Colonic mucosa (tissue), 4 donors: ENCODE measurements around the gene MARK3. TPM values are rescaled to one million over a fixed set of nuclear protein-coding genes. Genes with fewer than 3 reads are reported as not detected.

Experiments
- DNase-seq: peaks from one replicate; pipeline ENCODE4 v3.0.0-alpha.2; 2020
- H3K27ac ChIP-seq: fragments of 200-600 bp; one replicate; pipeline ENCODE4 v1.8.0; 2021
- H3K27me3 ChIP-seq: fragments of 200-600 bp; one replicate; pipeline ENCODE4 v1.8.0; 2021
- H3K36me3 ChIP-seq: fragments of 200-600 bp; one replicate; pipeline ENCODE4 v1.8.0; 2021
- H3K4me1 ChIP-seq: fragments of 200-600 bp; one replicate; pipeline ENCODE4 v1.8.0; 2021; ENCODE audit warnings: mild to moderate bottlenecking
- H3K4me3 ChIP-seq: fragments of 200-600 bp; one replicate; pipeline ENCODE4 v1.8.0; 2021
- H3K9ac ChIP-seq, 2 donors: one replicate each; pipeline ENCODE4 v1.7.0; 2013; ENCODE audit warnings: control low read depth in 2 of 2, low read depth in 2 of 2, low read length in 2 of 2
- H3K9me3 ChIP-seq: fragments of 200-600 bp; one replicate; pipeline ENCODE4 v1.8.0; 2021
- intact Hi-C: fragments of 100-400 bp; cut with DNase I; formaldehyde crosslinking; loops from one replicate; pipeline ENCODE4 v1.14.1; 2022
- total RNA-seq, 2 donors: library from RNA; stranded (reverse); fragmentation: NEBNext Ultra II Directional in 1 of 2; extraction: Animal tissue kit (Norgen Biotek cat#: 25700) in 1 of 2; gene quantifications; one replicate each; pipeline ENCODE4 v1.2.1, GENCODE V29; 2021
- TF ChIP-seq, protein P1 (sequence below): fragments of 200-600 bp; IDR thresholded peaks from one replicate; pipeline ENCODE4 v1.8.0; 2022; ENCODE audit warnings: antibody characterized with exemption, mild to moderate bottlenecking
- donor health status: healthy.
- donor health status: DM: no; HTN: no; CAD: no.
- donor health status: DM: no; HTN: no; CAD: no.

Gene MARK3
- total RNA-seq, 2 donors from 2014 or later, result 52.5 to 63.6 TPM

- intact Hi-C loops, result no loop called here
- TF ChIP-seq, protein P1, sequence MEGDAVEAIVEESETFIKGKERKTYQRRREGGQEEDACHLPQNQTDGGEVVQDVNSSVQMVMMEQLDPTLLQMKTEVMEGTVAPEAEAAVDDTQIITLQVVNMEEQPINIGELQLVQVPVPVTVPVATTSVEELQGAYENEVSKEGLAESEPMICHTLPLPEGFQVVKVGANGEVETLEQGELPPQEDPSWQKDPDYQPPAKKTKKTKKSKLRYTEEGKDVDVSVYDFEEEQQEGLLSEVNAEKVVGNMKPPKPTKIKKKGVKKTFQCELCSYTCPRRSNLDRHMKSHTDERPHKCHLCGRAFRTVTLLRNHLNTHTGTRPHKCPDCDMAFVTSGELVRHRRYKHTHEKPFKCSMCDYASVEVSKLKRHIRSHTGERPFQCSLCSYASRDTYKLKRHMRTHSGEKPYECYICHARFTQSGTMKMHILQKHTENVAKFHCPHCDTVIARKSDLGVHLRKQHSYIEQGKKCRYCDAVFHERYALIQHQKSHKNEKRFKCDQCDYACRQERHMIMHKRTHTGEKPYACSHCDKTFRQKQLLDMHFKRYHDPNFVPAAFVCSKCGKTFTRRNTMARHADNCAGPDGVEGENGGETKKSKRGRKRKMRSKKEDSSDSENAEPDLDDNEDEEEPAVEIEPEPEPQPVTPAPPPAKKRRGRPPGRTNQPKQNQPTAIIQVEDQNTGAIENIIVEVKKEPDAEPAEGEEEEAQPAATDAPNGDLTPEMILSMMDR, result no peak
- no peaks in the 10 kb centered on the region for H3K36me3 ChIP-seq
- no peak overlapping the region for H3K4me3 ChIP-seq
- H3K4me1 ChIP-seq, result no peaks in the 10 kb centered on the region
- no peaks in the 10 kb centered on the region for H3K27me3 ChIP-seq
- no peak overlapping the region for H3K9ac ChIP-seq
- H3K27ac ChIP-seq, result no peak overlapping the region
- no peak for DNase-seq
- no peaks in the 10 kb centered on the region for H3K9me3 ChIP-seq
These were observed 104.4 kb downstream of the MARK3 start for GRCh38 chr14:103489621-103490020.

DNA sequence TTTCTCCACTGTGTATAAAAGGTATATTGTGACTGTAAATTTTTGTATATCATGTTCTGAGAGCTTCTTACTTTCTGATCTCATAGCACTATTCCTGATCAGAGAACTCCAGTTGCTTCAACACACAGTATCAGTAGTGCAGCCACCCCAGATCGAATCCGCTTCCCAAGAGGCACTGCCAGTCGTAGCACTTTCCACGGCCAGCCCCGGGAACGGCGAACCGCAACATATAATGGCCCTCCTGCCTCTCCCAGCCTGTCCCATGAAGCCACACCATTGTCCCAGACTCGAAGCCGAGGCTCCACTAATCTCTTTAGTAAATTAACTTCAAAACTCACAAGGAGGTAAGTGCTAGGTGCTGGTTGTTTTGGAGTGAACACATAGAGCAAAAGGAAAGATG, 106.5 kb downstream of the MARK3 start:
- H3K9me3 ChIP-seq, result no peaks in the 10 kb centered on the region
- no peaks in the 10 kb centered on the region for H3K4me1 ChIP-seq
- H3K4me3 ChIP-seq, result no peak overlapping the region
- no peak for DNase-seq
- no peaks in the 10 kb centered on the region for H3K36me3 ChIP-seq
- H3K27me3 ChIP-seq, result no peaks in the 10 kb centered on the region
- intact Hi-C loops, result no loop called here
- TF ChIP-seq, protein P1, result no peak
- no peak overlapping the region for H3K9ac ChIP-seq
- H3K27ac ChIP-seq, result no peak overlapping the region

DNA sequence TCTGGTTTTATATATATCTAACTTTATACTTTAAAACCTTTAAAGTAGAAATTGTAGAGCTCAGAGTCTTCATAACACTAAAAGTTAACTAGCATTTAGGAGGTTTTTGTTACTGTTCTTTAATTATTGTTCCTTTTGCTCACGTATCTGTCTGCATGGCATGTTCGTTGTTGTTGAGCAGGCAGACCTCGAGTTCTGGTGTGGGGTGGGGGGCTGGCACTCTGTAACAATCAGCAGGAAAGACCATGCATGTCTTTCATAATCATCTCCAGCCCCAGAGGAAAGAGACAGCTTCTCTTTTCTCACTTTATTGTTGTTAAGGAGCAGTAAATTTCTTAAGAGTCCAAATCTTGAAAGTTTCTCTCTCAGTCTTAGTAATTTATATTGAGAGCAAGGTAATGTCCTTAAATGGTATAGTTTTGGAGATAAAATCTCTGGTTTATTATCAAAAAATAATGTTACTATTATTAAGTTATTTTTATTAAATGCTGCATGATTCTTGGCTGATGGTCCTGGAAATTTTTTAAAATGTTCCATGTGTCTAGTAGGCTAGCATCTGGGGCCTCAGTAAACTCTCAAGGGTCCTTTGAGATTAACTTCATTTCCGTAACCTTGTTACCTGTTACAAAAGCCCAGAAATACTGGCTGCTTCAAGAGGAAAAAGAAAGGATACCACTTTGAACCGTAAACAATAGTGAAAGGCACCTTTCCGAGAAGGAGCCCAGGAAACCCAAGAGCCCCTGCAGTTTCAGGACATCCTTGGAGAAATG, 107.1 kb downstream of the MARK3 start:
- H3K4me1 ChIP-seq, result no peaks in the 10 kb centered on the region
- H3K9ac ChIP-seq, result no peak overlapping the region
- H3K27ac ChIP-seq, result no peak overlapping the region
- no peak for DNase-seq
- H3K9me3 ChIP-seq, result no peaks in the 10 kb centered on the region
- no peaks in the 10 kb centered on the region for H3K36me3 ChIP-seq
- TF ChIP-seq, protein P1, result no peak
- intact Hi-C loops, result no loop called here
- H3K4me3 ChIP-seq, result no peak overlapping the region
- no peaks in the 10 kb centered on the region for H3K27me3 ChIP-seq

DNA sequence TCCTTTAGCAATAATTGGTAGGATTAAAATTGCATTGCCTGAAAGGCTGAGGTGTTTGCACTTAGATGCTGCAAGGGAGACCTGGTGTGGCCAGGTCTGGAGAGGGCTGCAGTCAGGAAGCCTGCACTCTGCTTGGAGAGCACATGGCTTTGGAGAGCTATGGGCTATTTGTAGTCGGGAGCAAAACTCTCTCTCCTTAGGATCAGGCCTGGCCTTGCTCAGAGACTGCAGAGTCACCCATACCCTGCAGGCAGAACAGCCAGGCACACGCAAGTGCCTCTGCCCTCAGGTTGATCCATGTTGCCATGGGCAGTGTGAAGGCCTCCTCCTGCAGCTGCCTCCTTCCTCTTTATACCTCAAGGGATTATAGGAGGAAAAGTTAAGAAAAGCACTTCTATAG, 110.6 kb downstream of the MARK3 start:
- H3K9ac ChIP-seq, result no peak overlapping the region
- TF ChIP-seq, protein P1, result no peak

DNA sequence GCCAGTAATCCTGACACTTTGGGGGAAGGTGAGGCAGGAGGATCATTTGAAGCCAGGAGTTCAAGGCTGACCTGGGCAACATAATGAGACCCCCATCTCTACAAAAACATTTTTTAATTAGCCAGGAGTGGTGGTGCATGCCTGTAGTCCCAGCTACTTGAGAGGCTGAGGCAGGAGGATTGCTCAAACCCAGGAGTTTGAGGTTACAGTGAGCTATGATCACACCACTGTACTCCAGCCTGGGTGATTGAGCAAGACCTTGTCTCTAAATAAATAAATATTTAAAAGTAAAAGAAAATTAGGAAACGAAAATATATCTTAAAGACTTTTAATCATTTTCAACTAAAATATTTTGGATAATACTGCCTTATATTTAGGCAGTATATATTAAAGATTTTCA, 111.6 kb downstream of the MARK3 start:
- intact Hi-C loops, result no loop called here
- H3K9me3 ChIP-seq, result no peaks in the 10 kb centered on the region
- H3K27me3 ChIP-seq, result no peaks in the 10 kb centered on the region
- no peaks in the 10 kb centered on the region for H3K4me1 ChIP-seq
- no peak overlapping the region for H3K4me3 ChIP-seq
- TF ChIP-seq, protein P1, result no peak
- H3K27ac ChIP-seq, result no peak overlapping the region
- no peaks in the 10 kb centered on the region for H3K36me3 ChIP-seq
- DNase-seq, result no peak
- H3K9ac ChIP-seq, result no peak overlapping the region

More for the DNA sequence above, 110.6 kb downstream of the MARK3 start:
- H3K4me1 ChIP-seq, result no peaks in the 10 kb centered on the region
- no peaks in the 10 kb centered on the region for H3K9me3 ChIP-seq
- H3K4me3 ChIP-seq, result no peak overlapping the region
- intact Hi-C loops, result no loop called here
- no peaks in the 10 kb centered on the region for H3K27me3 ChIP-seq
- H3K27ac ChIP-seq, result no peak overlapping the region
- no peak for DNase-seq
- H3K36me3 ChIP-seq, result no peaks in the 10 kb centered on the region
